Astrocyte (in vitro differentiated cells and primary cell): Measurements from ENCODE around the gene CCDC85B.

Experiments
- EZH2 ChIP-seq: IDR thresholded peaks from 2 replicates; pipeline ENCODE4 v1.6.1; 2012; ENCODE audit warnings: mild to moderate bottlenecking, low read length, inconsistent platforms; ENCODE audit not compliant: insufficient read depth
- TF ChIP-seq, protein P1 (sequence below): IDR thresholded peaks from 2 replicates; pipeline ENCODE4 v1.5.1; 2011; ENCODE audit warnings: low read depth, mild to moderate bottlenecking, inconsistent platforms, low read length, moderate library complexity; ENCODE audit not compliant: insufficient read depth

DNA sequence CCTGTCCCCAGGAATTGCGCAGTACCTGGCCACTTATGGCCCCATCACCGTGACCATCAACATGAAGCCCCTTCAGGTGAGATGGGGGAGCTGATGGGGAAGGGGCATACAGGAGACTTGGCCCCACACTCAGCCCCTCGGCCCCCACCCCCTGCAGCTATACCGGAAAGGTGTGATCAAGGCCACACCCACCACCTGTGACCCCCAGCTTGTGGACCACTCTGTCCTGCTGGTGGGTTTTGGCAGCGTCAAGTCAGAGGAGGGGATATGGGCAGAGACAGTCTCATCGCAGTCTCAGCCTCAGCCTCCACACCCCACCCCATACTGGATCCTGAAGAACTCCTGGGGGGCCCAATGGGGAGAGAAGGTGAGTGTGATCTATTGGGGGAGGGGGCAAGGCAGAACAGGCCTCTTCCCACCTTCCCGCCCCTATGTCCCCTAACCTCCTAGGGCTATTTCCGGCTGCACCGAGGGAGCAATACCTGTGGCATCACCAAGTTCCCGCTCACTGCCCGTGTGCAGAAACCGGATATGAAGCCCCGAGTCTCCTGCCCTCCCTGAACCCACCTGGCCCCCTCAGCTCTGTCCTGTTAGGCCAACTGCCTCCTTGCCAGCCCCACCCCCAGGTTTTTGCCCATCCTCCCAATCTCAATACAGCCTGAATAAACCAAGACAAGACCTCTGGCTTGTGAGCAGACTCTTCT, 7.3 kb upstream of the CCDC85B start:
- TF ChIP-seq, protein P1, sequence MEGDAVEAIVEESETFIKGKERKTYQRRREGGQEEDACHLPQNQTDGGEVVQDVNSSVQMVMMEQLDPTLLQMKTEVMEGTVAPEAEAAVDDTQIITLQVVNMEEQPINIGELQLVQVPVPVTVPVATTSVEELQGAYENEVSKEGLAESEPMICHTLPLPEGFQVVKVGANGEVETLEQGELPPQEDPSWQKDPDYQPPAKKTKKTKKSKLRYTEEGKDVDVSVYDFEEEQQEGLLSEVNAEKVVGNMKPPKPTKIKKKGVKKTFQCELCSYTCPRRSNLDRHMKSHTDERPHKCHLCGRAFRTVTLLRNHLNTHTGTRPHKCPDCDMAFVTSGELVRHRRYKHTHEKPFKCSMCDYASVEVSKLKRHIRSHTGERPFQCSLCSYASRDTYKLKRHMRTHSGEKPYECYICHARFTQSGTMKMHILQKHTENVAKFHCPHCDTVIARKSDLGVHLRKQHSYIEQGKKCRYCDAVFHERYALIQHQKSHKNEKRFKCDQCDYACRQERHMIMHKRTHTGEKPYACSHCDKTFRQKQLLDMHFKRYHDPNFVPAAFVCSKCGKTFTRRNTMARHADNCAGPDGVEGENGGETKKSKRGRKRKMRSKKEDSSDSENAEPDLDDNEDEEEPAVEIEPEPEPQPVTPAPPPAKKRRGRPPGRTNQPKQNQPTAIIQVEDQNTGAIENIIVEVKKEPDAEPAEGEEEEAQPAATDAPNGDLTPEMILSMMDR: no peak
- TF ChIP-seq EZH2: no peak
